Mesenchymal stem cell (in vitro differentiated cells and primary cell): ENCODE measurements around the gene NFKB1.

ENCODE experiments used
- DNase-seq: peaks from one replicate; pipeline ENCODE4 v3.0.0-alpha.2; 2013
- H2AFZ ChIP-seq: one replicate; pipeline ENCODE4 v1.6.1; 2013; ENCODE audit warnings: low read depth, mild to moderate bottlenecking, control low read depth, inconsistent platforms, low read length, moderate library complexity
- H2AK5ac ChIP-seq: 2 replicates; pipeline ENCODE4 v1.6.1; 2013; ENCODE audit warnings: low read length, moderate library complexity, mild to moderate bottlenecking, inconsistent platforms; ENCODE audit not compliant: severe bottlenecking
- H2BK120ac ChIP-seq: one replicate; pipeline ENCODE4 v1.6.1; 2013; ENCODE audit warnings: low read depth, mild to moderate bottlenecking, inconsistent platforms, low read length, moderate library complexity
- H2BK12ac ChIP-seq, 2 experiments: one replicate each; pipeline ENCODE4 v1.6.1; 2013; ENCODE audit warnings: inconsistent platforms in 2 of 2, low read length in 2 of 2, mild to moderate bottlenecking in 2 of 2, moderate library complexity in 2 of 2, control low read depth in 1 of 2
- H2BK15ac ChIP-seq: one replicate; pipeline ENCODE4 v1.6.1; 2013; ENCODE audit warnings: mild to moderate bottlenecking, low read depth, inconsistent platforms; ENCODE audit not compliant: poor library complexity, severe bottlenecking
- H2BK5ac ChIP-seq: 2 replicates; pipeline ENCODE4 v1.6.1; 2013; ENCODE audit warnings: low read depth, mild to moderate bottlenecking, low read length, control low read depth, inconsistent platforms; ENCODE audit not compliant: poor library complexity, severe bottlenecking
- H3K14ac ChIP-seq, 2 experiments: one replicate each; pipeline ENCODE4 v1.6.1; 2013; ENCODE audit warnings: inconsistent platforms in 2 of 2, low read length in 2 of 2, control low read depth in 1 of 2, mild to moderate bottlenecking in 1 of 2, moderate library complexity in 1 of 2
- H3K18ac ChIP-seq, 2 experiments: one replicate each; pipeline ENCODE4 v1.6.1; 2013; ENCODE audit warnings: inconsistent platforms in 2 of 2, low read length in 2 of 2, control low read depth in 1 of 2, low read depth in 1 of 2, mild to moderate bottlenecking in 1 of 2
- H3K23ac ChIP-seq, 2 experiments: one replicate each; pipeline ENCODE4 v1.6.1; 2013; ENCODE audit warnings: inconsistent platforms in 2 of 2, low read length in 2 of 2, mild to moderate bottlenecking in 2 of 2, moderate library complexity in 2 of 2, control low read depth in 1 of 2
- H3K27ac ChIP-seq: 2 replicates; pipeline ENCODE4 v1.5.1; 2013; ENCODE audit warnings: mild to moderate bottlenecking, moderate library complexity, low read length, control low read depth, inconsistent platforms; ENCODE audit not compliant: poor library complexity, severe bottlenecking
- H3K27me3 ChIP-seq, 2 experiments: 2 replicates each; pipeline versions ENCODE4 v1.6.1 to v1.7.0; 2013; ENCODE audit warnings: low read length in 2 of 2, mild to moderate bottlenecking in 2 of 2, moderate library complexity in 2 of 2, control low read depth in 1 of 2, inconsistent platforms in 1 of 2; ENCODE audit not compliant: control insufficient read depth in 1 of 2, insufficient read depth in 1 of 2
- H3K36me3 ChIP-seq, 2 experiments: 2 replicates each; pipeline versions ENCODE4 v1.6.1 to v1.7.0; 2013; ENCODE audit warnings: low read length in 2 of 2, control low read depth in 1 of 2, inconsistent platforms in 1 of 2, low read depth in 1 of 2, mild to moderate bottlenecking in 1 of 2; ENCODE audit not compliant: insufficient read depth in 2 of 2, control insufficient read depth in 1 of 2
- H3K4ac ChIP-seq, 2 experiments: one replicate each; pipeline ENCODE4 v1.6.1; 2013; ENCODE audit warnings: inconsistent platforms in 2 of 2, low read length in 2 of 2, mild to moderate bottlenecking in 2 of 2, moderate library complexity in 2 of 2, control low read depth in 1 of 2, low read depth in 1 of 2
- H3K4me1 ChIP-seq: 2 replicates; pipeline ENCODE4 v1.6.1; 2013; ENCODE audit warnings: low read depth, low read length, control low read depth; ENCODE audit not compliant: control insufficient read depth, insufficient read depth
- H3K4me2 ChIP-seq: 2 replicates; pipeline ENCODE4 v1.6.1; 2013; ENCODE audit warnings: low read length, mild to moderate bottlenecking, inconsistent platforms; ENCODE audit not compliant: poor library complexity, severe bottlenecking
- H3K4me3 ChIP-seq, 2 experiments: 2 replicates each; pipeline versions ENCODE4 v1.5.1 to v1.7.0; 2013; ENCODE audit warnings: low read length in 2 of 2, mild to moderate bottlenecking in 2 of 2, control low read depth in 1 of 2, low read depth in 1 of 2; ENCODE audit not compliant: insufficient read depth in 1 of 2
- H3K79me1 ChIP-seq: replicated peaks from 2 replicates; pipeline ENCODE4 v1.6.1; 2013; ENCODE audit warnings: mild to moderate bottlenecking, control low read depth, low read length, inconsistent platforms; ENCODE audit not compliant: poor library complexity, severe bottlenecking
- H3K9ac ChIP-seq: 2 replicates; pipeline ENCODE4 v1.7.0; 2013; ENCODE audit warnings: mild to moderate bottlenecking, low read length, moderate library complexity
- H3K9me3 ChIP-seq: 2 replicates; pipeline ENCODE4 v1.7.0; 2013; ENCODE audit warnings: mild to moderate bottlenecking, low read length; ENCODE audit not compliant: control insufficient read depth
- H4K8ac ChIP-seq: one replicate; pipeline ENCODE4 v1.6.1; 2013; ENCODE audit warnings: inconsistent platforms, mild to moderate bottlenecking, low read length, moderate library complexity
- H4K91ac ChIP-seq: one replicate; pipeline ENCODE4 v1.6.1; 2013; ENCODE audit warnings: mild to moderate bottlenecking, low read length, inconsistent platforms
- WGBS: methylation state at CpG from one replicate; pipeline ENCODE4 v1.1.7; 2013; ENCODE audit warnings: mixed read lengths; 5-methylcytosine and 5-hydroxymethylcytosine counted together

The NFKB1 gene

GRCh38 chr4:102657206-102657605 lies 156.0 kb downstream of the NFKB1 start:
- 88% methylated on average over 4 of the region's 5 CpGs for WGBS
- H2BK12ac ChIP-seq, result no peak overlapping the region
- H3K4ac ChIP-seq, result no peak overlapping the region
- H3K4me2 ChIP-seq, result no peak overlapping the region
- no peak overlapping the region for H3K27ac ChIP-seq
- no peak overlapping the region for H3K18ac ChIP-seq
- no peak overlapping the region for H2AK5ac ChIP-seq
- no peak overlapping the region for H3K14ac ChIP-seq
- no peak overlapping the region for H2BK5ac ChIP-seq
- no peak overlapping the region for H3K4me3 ChIP-seq
- no peak overlapping the region for H4K91ac ChIP-seq
- H3K79me1 ChIP-seq, result no peaks in the 10 kb centered on the region
- H3K27me3 ChIP-seq, result no peaks in the 10 kb centered on the region
- no peak overlapping the region for H2AFZ ChIP-seq
- no peak for DNase-seq
- no peak overlapping the region for H2BK120ac ChIP-seq
- no peaks in the 10 kb centered on the region for H3K4me1 ChIP-seq
- H2BK15ac ChIP-seq, result no peak overlapping the region
- H3K36me3 ChIP-seq, result peaks cover 0 to 34% of the 10 kb centered on the region in 2 experiments
- H3K9me3 ChIP-seq, result peaks cover 3% of the 10 kb centered on the region
- H4K8ac ChIP-seq, result no peak overlapping the region
- no peak overlapping the region for H3K23ac ChIP-seq
- H3K9ac ChIP-seq, result no peak overlapping the region

DNA sequence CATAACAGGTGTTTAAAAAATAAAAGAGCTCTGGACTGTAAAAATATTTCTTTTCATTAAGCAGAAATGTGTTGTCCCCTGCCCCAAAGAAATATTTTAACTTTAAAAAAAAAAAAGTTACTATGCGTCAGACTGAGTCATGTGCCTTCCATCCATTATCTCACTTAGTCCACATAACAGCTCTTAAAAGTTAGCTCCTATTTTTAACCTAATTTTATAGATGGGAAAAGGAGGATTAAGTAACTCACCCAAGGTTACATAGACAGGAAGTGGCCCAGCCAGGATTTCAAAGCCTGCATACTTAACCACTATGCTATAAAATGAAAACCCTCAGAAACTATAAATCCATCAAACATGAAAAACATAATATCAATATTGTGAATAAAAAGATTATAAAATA lies 161.9 kb downstream of the NFKB1 start:
- Histone ChIP-seq H3K9ac (no peak overlapping the region), H3K27me3 (no peaks in the 10 kb centered on the region), H2BK5ac (no peak overlapping the region), H3K36me3 (peaks cover 0 to 70% of the 10 kb centered on the region in 2 experiments), H3K23ac (no peak overlapping the region), H3K9me3 (peaks cover 3% of the 10 kb centered on the region), H3K4me3 (no peak overlapping the region), H4K8ac (no peak overlapping the region), H3K4me1 (no peaks in the 10 kb centered on the region), H3K79me1 (no peaks in the 10 kb centered on the region), H3K4ac (no peak overlapping the region), H2BK15ac (no peak overlapping the region), H3K4me2 (no peak overlapping the region), H2AK5ac (no peak overlapping the region), H3K14ac (no peak overlapping the region), H2AFZ (no peak overlapping the region), H2BK12ac (no peak overlapping the region), H4K91ac (no peak overlapping the region), H2BK120ac (no peak overlapping the region), H3K27ac (no peak overlapping the region), H3K18ac (no peak overlapping the region)
- DNase-seq, result peak; percentile 83
- no CpG with 5 or more reads among the region's 1 CpG for WGBS

DNA sequence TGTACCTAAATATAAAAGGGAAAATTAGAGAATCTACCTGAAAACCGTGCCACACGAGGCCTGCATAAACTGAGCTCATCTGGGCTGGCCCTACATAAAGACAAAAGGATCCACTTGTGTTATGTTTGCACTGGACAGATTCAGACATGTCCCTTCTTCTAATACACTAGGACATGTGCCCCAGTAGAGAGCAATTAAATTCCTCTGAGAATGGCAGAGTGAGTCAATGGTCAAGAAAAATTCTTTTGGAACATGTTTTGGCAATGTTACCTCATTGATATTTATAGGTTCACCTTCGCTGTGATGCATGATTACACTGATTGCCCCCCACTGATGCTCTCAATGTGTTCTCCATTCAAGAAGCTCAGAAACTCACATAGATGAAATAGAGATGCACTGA lies 164.4 kb downstream of the NFKB1 start:
- Histone ChIP-seq H3K27ac (no peak overlapping the region), H2BK15ac (no peak overlapping the region), H2BK12ac (no peak overlapping the region), H3K9me3 (no peaks in the 10 kb centered on the region), H3K4me2 (no peak overlapping the region), H3K4me3 (no peak overlapping the region), H3K23ac (no peak overlapping the region), H2BK120ac (no peak overlapping the region), H3K14ac (no peak overlapping the region), H3K4me1 (no peaks in the 10 kb centered on the region), H3K36me3 (peaks cover 0 to 76% of the 10 kb centered on the region in 2 experiments), H3K9ac (no peak overlapping the region), H3K18ac (no peak overlapping the region), H4K8ac (no peak overlapping the region), H2BK5ac (no peak overlapping the region), H3K4ac (no peak overlapping the region), H3K79me1 (no peaks in the 10 kb centered on the region), H3K27me3 (no peaks in the 10 kb centered on the region), H2AFZ (no peak overlapping the region), H2AK5ac (no peak overlapping the region), H4K91ac (no peak overlapping the region)
- no peak for DNase-seq
- WGBS, result 91% methylated on average over 2 of the region's 3 CpGs
